Suprapubic skin (tissue), 4 donors: ENCODE data around the gene WWC2. TPM values are rescaled to one million over a fixed set of nuclear protein-coding genes. Genes with fewer than 3 reads are reported as not detected.

Experiments
- DNase-seq, 2 donors: peaks; one replicate each; pipeline ENCODE4 v3.0.0-alpha.2; 2019; ENCODE audit warnings: low spot score in 2 of 2
- H3K27ac ChIP-seq: fragments of 200-600 bp; sonication (generic); one replicate; pipeline ENCODE4 v1.5.1; 2019
- H3K27me3 ChIP-seq: fragments of 200-600 bp; sonication (generic); one replicate; pipeline ENCODE4 v1.5.1; 2019
- H3K36me3 ChIP-seq: fragments of 200-600 bp; sonication (generic); one replicate; pipeline ENCODE4 v1.5.1; 2019
- H3K4me1 ChIP-seq: fragments of 200-600 bp; sonication (generic); one replicate; pipeline ENCODE4 v1.5.1; 2019
- H3K4me3 ChIP-seq: fragments of 200-600 bp; sonication (generic); one replicate; pipeline ENCODE4 v1.5.1; 2019; ENCODE audit warnings: mild to moderate bottlenecking
- H3K9me3 ChIP-seq: fragments of 200-600 bp; sonication (generic); one replicate; pipeline ENCODE4 v1.5.1; 2019
- EP300 ChIP-seq: sonication (generic); formaldehyde crosslinking; IDR thresholded peaks from one replicate; pipeline ENCODE4 v1.6.1; 2017; ENCODE audit warnings: antibody characterized with exemption
- POLR2A ChIP-seq, 2 donors: fragments of 450-650 bp; IDR thresholded peaks; one replicate each; pipeline ENCODE4 v1.6.1; 2017; ENCODE audit warnings: antibody characterized with exemption in 2 of 2, mild to moderate bottlenecking in 2 of 2, moderate library complexity in 2 of 2
- POLR2AphosphoS5 ChIP-seq, 3 donors: sonication (generic); formaldehyde crosslinking; IDR thresholded peaks; one replicate each; pipeline ENCODE4 v1.6.1; 2017; ENCODE audit warnings: antibody characterized with exemption in 3 of 3
- WGBS: methylation state at CpG from one replicate; pipeline ENCODE4 v1.1.5; 2018; 5-methylcytosine and 5-hydroxymethylcytosine counted together
- total RNA-seq, 4 donors: library from RNA; depleted of rRNA; stranded (reverse); fragments of >200 nt; gene quantifications; one replicate each; pipeline ENCODE4 v1.1.0, GENCODE V29; 2016
- TF ChIP-seq, protein P1 (sequence below), 2 donors: fragments of 200-600 bp in 1 of 2; fragments of 450-650 bp in 1 of 2; sonication (generic) in 1 of 2; IDR thresholded peaks; one replicate each; pipeline ENCODE4 v1.5.1; 2016 to 2019; ENCODE audit warnings: antibody characterized with exemption in 2 of 2, mild to moderate bottlenecking in 1 of 2, moderate library complexity in 1 of 2

WWC2 gene
- total RNA-seq, 4 donors from 2014 or later: 9.2 to 30.4 (median 15.2) TPM

- no peak for TF ChIP-seq EP300
- no peak for TF ChIP-seq POLR2AphosphoS5 (IDR thresholded peaks at IDR 0.05)
- TF ChIP-seq, protein P1, sequence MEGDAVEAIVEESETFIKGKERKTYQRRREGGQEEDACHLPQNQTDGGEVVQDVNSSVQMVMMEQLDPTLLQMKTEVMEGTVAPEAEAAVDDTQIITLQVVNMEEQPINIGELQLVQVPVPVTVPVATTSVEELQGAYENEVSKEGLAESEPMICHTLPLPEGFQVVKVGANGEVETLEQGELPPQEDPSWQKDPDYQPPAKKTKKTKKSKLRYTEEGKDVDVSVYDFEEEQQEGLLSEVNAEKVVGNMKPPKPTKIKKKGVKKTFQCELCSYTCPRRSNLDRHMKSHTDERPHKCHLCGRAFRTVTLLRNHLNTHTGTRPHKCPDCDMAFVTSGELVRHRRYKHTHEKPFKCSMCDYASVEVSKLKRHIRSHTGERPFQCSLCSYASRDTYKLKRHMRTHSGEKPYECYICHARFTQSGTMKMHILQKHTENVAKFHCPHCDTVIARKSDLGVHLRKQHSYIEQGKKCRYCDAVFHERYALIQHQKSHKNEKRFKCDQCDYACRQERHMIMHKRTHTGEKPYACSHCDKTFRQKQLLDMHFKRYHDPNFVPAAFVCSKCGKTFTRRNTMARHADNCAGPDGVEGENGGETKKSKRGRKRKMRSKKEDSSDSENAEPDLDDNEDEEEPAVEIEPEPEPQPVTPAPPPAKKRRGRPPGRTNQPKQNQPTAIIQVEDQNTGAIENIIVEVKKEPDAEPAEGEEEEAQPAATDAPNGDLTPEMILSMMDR (IDR thresholded peaks at IDR 0.05): no peak
- TF ChIP-seq POLR2A (IDR thresholded peaks at IDR 0.05): no peak
- DNase-seq: no peak
- Histone ChIP-seq H3K4me3 (no peak overlapping the region), H3K36me3 (peaks cover 23% of the 10 kb centered on the region), H3K9me3 (no peaks in the 10 kb centered on the region), H3K27me3 (no peaks in the 10 kb centered on the region), H3K27ac (no peak overlapping the region), H3K4me1 (peaks cover 5% of the 10 kb centered on the region)
- 79% methylated on average over 8 of the region's 8 CpGs for WGBS
Measured at GRCh38 chr4:183263787-183264386, 164.8 kb downstream of the WWC2 start.

- TF ChIP-seq POLR2A (IDR thresholded peaks at IDR 0.05) (no peak), POLR2AphosphoS5 (IDR thresholded peaks at IDR 0.05) (no peak), EP300 (no peak)
- TF ChIP-seq, protein P1 (IDR thresholded peaks at IDR 0.05): no peak
- 84% methylated on average over 1 of the region's 1 CpG for WGBS
- Histone ChIP-seq H3K36me3 (peaks cover 31% of the 10 kb centered on the region), H3K27ac (no peak overlapping the region), H3K9me3 (no peaks in the 10 kb centered on the region), H3K4me3 (no peak overlapping the region), H3K4me1 (peaks cover 5% of the 10 kb centered on the region), H3K27me3 (no peaks in the 10 kb centered on the region)
- DNase-seq: no peak
Measured at GRCh38 chr4:183264614-183265013, 165.6 kb downstream of the WWC2 start.

- no peak overlapping the region for H3K27ac ChIP-seq
- H3K36me3 ChIP-seq: peaks cover 25% of the 10 kb centered on the region
- whole genome bisulfite sequencing: 91% methylated on average over 3 of the region's 3 CpGs
- TF ChIP-seq POLR2A (IDR thresholded peaks at IDR 0.05) (no peak), EP300 (no peak), POLR2AphosphoS5 (IDR thresholded peaks at IDR 0.05) (no peak)
- TF ChIP-seq, protein P1 (IDR thresholded peaks at IDR 0.05): no peak
- DNase-seq: no peak
- H3K4me1 ChIP-seq: peaks cover 5% of the 10 kb centered on the region
- H3K4me3 ChIP-seq: no peak overlapping the region
- H3K9me3 ChIP-seq: no peaks in the 10 kb centered on the region
- no peaks in the 10 kb centered on the region for H3K27me3 ChIP-seq
Measured at GRCh38 chr4:183266371-183266770, 167.3 kb downstream of the WWC2 start.

DNA sequence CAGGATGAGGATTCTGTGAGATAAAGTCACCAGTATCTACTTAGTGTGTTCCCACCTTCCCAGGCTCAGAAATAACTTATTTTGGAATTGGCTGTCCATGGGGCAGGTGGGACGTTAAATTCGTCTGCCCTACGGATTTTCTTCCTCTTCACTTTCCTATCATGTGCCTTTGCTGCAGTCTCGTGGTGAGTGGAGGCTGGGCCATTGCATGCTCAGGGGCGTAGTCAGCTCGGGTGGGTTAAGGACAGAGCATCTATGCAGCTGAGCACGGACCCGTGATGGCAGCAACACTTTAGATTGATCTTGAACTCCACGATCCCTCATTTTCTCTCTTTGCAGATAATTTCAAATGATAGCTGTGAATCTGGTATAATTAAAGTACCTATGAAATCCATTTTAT lies 169.5 kb downstream of the WWC2 start:
- no peaks in the 10 kb centered on the region for H3K9me3 ChIP-seq
- DNase-seq: no peak
- no peaks in the 10 kb centered on the region for H3K4me1 ChIP-seq
- H3K4me3 ChIP-seq: no peak overlapping the region
- no peaks in the 10 kb centered on the region for H3K27me3 ChIP-seq
- peaks cover 38% of the 10 kb centered on the region for H3K36me3 ChIP-seq
- WGBS: 96% methylated on average over 9 of the region's 9 CpGs
- no peak overlapping the region for H3K27ac ChIP-seq
- TF ChIP-seq EP300: no peak
- TF ChIP-seq, protein P1 (IDR thresholded peaks at IDR 0.05): no peak
- TF ChIP-seq POLR2A (IDR thresholded peaks at IDR 0.05): no peak
- TF ChIP-seq POLR2AphosphoS5 (IDR thresholded peaks at IDR 0.05): no peak

DNA sequence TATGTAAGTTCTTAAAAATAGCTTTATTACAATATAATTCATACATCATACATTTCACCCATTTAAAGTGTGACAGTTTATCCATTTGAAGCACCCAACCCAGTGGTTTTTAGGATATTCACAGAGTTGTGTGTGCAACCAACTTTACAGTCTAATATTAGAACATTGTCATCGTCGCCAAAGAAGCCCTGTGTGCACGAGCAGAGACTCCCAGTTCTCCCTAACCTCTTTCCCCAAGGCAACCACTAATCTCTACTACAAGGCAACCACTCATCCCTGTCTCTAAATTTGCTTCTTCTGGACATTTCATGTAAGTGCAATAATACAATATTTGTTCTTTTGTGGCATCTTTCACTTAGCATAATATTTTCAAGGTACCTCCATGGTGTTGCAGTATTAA lies 173.3 kb downstream of the WWC2 start:
- no peak overlapping the region for H3K4me3 ChIP-seq
- H3K9me3 ChIP-seq: peaks cover 19% of the 10 kb centered on the region
- no peaks in the 10 kb centered on the region for H3K27me3 ChIP-seq
- 86% methylated on average over 3 of the region's 3 CpGs for WGBS
- no peaks in the 10 kb centered on the region for H3K4me1 ChIP-seq
- no peak for TF ChIP-seq POLR2A (IDR thresholded peaks at IDR 0.05)
- TF ChIP-seq EP300: no peak
- TF ChIP-seq, protein P1 (IDR thresholded peaks at IDR 0.05): no peak
- no peak for TF ChIP-seq POLR2AphosphoS5 (IDR thresholded peaks at IDR 0.05)
- peaks cover 57% of the 10 kb centered on the region for H3K36me3 ChIP-seq
- H3K27ac ChIP-seq: no peak overlapping the region
- DNase-seq: no peak
